K562 (cell line): ENCODE measurements around the gene FAM136A. TPM values are rescaled to one million over a fixed set of nuclear protein-coding genes. Genes with fewer than 3 reads are reported as not detected.

Experiments
- ATAC-seq: fragments of 200-7000 bp; cut with Tn5 transposase; 3 replicates; pipeline ENCODE4 v1.9.1; 2020; ENCODE audit warnings: moderate library complexity
- BruUV-seq: library from RNA; stranded (reverse); fragments of 400-500 nt; replicated peaks from 2 replicates; lab custom pipeline; 2021; lab: Mats Ljungman, UMichigan
- CTCF ChIA-PET: fragments of 300-600 bp; formaldehyde crosslinking; extraction: SDS; loops from one replicate; lab custom pipeline; 2021; ENCODE audit warnings: low intra/inter-chr PET ratio; lab: Yijun Ruan, JAX
- POLR2A ChIA-PET: fragments of 300-600, 350-650 bp; sonication (Branson Sonifier 250); formaldehyde crosslinking; extraction: SDS; loops from one replicate; lab custom pipeline; 2021; ENCODE audit warnings: antibody characterized with exemption, inconsistent platforms; lab: Yijun Ruan, JAX
- DNase-seq, 4 experiments: peaks; one replicate each; pipeline versions ENCODE4 v3.0.0 to v3.0.0-alpha.2; 2011 to 2018; ENCODE audit warnings: low spot score in 3 of 4, mixed read lengths in 3 of 4; ENCODE audit errors: extremely low read depth in 1 of 4
- FAIRE-seq: peaks from 2 replicates; lab custom pipeline; 2011; peaks lifted over from hg19 to GRCh38; lab: Jason Lieb, UNC
- H2AFZ ChIP-seq: 2 replicates; pipeline ENCODE4 v1.6.0; 2011; ENCODE audit warnings: low read depth, low read length, control low read depth, inconsistent platforms
- H3K27ac ChIP-seq: fragments of 200-600 bp; 3 replicates; pipeline ENCODE4 v1.8.0; 2011; ENCODE audit warnings: low read depth, mild to moderate bottlenecking, control low read depth, inconsistent platforms, low read length, moderate library complexity, mixed read lengths; ENCODE audit errors: extremely low read depth
- H3K27me3 ChIP-seq, 2 experiments: fragments of 300-600 bp in 1 of 2; 2 replicates in 1 of 2; 3 replicates in 1 of 2; pipeline versions ENCODE4 v1.6.0 to v1.8.0; 2011; ENCODE audit warnings: inconsistent platforms in 2 of 2, low read length in 2 of 2, mild to moderate bottlenecking in 1 of 2, mixed read lengths in 1 of 2, moderate library complexity in 1 of 2; ENCODE audit not compliant: control insufficient read depth in 2 of 2, insufficient read depth in 2 of 2
- H3K36me3 ChIP-seq: fragments of 300-600 bp; 3 replicates; pipeline ENCODE4 v1.8.0; 2011; ENCODE audit warnings: mild to moderate bottlenecking, low read length, inconsistent platforms; ENCODE audit not compliant: control insufficient read depth, insufficient read depth
- H3K4me1 ChIP-seq, 2 experiments: fragments of 200-600 bp in 1 of 2; replicated peaks in 1 of 2; 2 replicates in 1 of 2; 3 replicates in 1 of 2; pipeline versions ENCODE4 v1.5.1 to v1.8.0; 2011; ENCODE audit warnings: inconsistent platforms in 2 of 2, low read length in 2 of 2, mild to moderate bottlenecking in 1 of 2, mixed read lengths in 1 of 2, moderate library complexity in 1 of 2; ENCODE audit not compliant: control insufficient read depth in 2 of 2, insufficient read depth in 2 of 2
- H3K4me2 ChIP-seq: 2 replicates; pipeline ENCODE4 v1.6.1; 2011; ENCODE audit warnings: low read length, control low read depth, inconsistent platforms, mixed read lengths; ENCODE audit not compliant: insufficient read depth
- H3K4me3 ChIP-seq: fragments of 200-600 bp; sonication (generic), shearing (Covaris generic); 2 replicates; pipeline ENCODE4 v1.5.1; 2016; ENCODE audit warnings: control low read depth, inconsistent platforms
- H3K79me2 ChIP-seq: fragments of 200-600 bp; 3 replicates; pipeline ENCODE4 v1.8.0; 2011; ENCODE audit warnings: low read length, inconsistent platforms; ENCODE audit not compliant: control insufficient read depth, insufficient read depth
- H3K9ac ChIP-seq, 2 experiments: 2 replicates each; pipeline versions ENCODE4 v1.6.0 to v1.6.1; 2011; ENCODE audit warnings: low read depth in 2 of 2, low read length in 2 of 2, control low read depth in 1 of 2, inconsistent platforms in 1 of 2, mild to moderate bottlenecking in 1 of 2, mixed read lengths in 1 of 2; ENCODE audit not compliant: insufficient read depth in 1 of 2
- H3K9me1 ChIP-seq: one replicate; pipeline ENCODE4 v1.6.0; 2011; ENCODE audit warnings: inconsistent platforms, mild to moderate bottlenecking, low read length, moderate library complexity; ENCODE audit not compliant: control insufficient read depth, insufficient read depth
- H3K9me3 ChIP-seq: replicated peaks from 2 replicates; pipeline ENCODE4 v1.5.1; 2011; ENCODE audit warnings: low read depth, low read length, inconsistent platforms; ENCODE audit not compliant: control insufficient read depth, insufficient read depth
- H4K20me1 ChIP-seq: replicated peaks from 2 replicates; pipeline ENCODE4 v1.6.1; 2011; ENCODE audit warnings: low read length, inconsistent platforms, mixed read lengths; ENCODE audit not compliant: control insufficient read depth, insufficient read depth
- CEBPG ChIP-seq, 3 experiments: fragments of 200-800 bp in 1 of 3; sonication (Bioruptor generic) in 1 of 3; sonication (generic) in 1 of 3; formaldehyde crosslinking in 1 of 3; IDR thresholded peaks in 2 of 3; conservative IDR thresholded peaks in 1 of 3; 2 replicates each; pipeline versions ENCODE4 v1.6.1 to v1.8.0; 2016 to 2022; ENCODE audit warnings: missing compliant biosample characterization in 2 of 3, missing genetic modification characterization in 2 of 3, mild to moderate bottlenecking in 1 of 3, missing genetic modification reagents in 1 of 3
- ETS1 ChIP-seq: conservative IDR thresholded peaks from 2 replicates; pipeline ENCODE4 v1.6.1; 2011; ENCODE audit warnings: low read depth, mild to moderate bottlenecking, low read length; ENCODE audit not compliant: control insufficient read depth
- NFIX ChIP-seq: fragments of 250-450 bp; sonication (Bioruptor Pico); IDR thresholded peaks from 2 replicates; pipeline ENCODE4 v1.4.0; 2020; ENCODE audit warnings: low read depth, mild to moderate bottlenecking, moderate library complexity
- NR4A1 ChIP-seq, 2 experiments: fragments of 250-450 bp in 1 of 2; fragments of 450-650 bp in 1 of 2; sonication (Bioruptor Pico) in 1 of 2; IDR thresholded peaks; 2 replicates each; pipeline versions ENCODE4 v1.4.0 to v1.6.1; 2016 to 2020; ENCODE audit warnings: mild to moderate bottlenecking in 2 of 2, missing compliant biosample characterization in 1 of 2, missing genetic modification characterization in 1 of 2, moderate library complexity in 1 of 2
- POLR2AphosphoS2 ChIP-seq: IDR thresholded peaks from 2 replicates; pipeline ENCODE4 v1.6.1; 2012; ENCODE audit warnings: low read length, improper control_type of control experiment
- SMARCA4 ChIP-seq: fragments of 450-650 bp; IDR thresholded peaks from 2 replicates; pipeline ENCODE4 v1.6.1; 2016
- SRSF3 ChIP-seq: fragments of 200-400 bp; formaldehyde crosslinking; IDR thresholded peaks from 2 replicates; pipeline ENCODE4 v1.6.1; 2016; ENCODE audit warnings: mild to moderate bottlenecking, low read length, moderate library complexity; ENCODE audit not compliant: insufficient read depth
- TCFL5 ChIP-seq: fragments of 250-450 bp; sonication (Bioruptor Pico); conservative IDR thresholded peaks from 2 replicates; pipeline ENCODE4 v1.6.1; 2021; ENCODE audit warnings: mild to moderate bottlenecking, moderate library complexity, matching md5 sums
- ZSCAN32 ChIP-seq: fragments of 450-650 bp; formaldehyde crosslinking; IDR thresholded peaks from 2 replicates; pipeline ENCODE4 v1.4.0; 2020; ENCODE audit warnings: mild to moderate bottlenecking, moderate library complexity
- WGBS: fragments of 100-300 bp; shearing (Covaris generic); methylation state at CpG from one replicate; pipeline ENCODE4 v1.1.6; 2016; ENCODE audit warnings: low coverage, mixed read lengths; ENCODE audit not compliant: insufficient coverage; ENCODE audit errors: missing lambda C conversion rate; 5-methylcytosine and 5-hydroxymethylcytosine counted together
- in situ Hi-C: fragments of 300-500 bp; cut with MboI; formaldehyde crosslinking; loops from 4 replicates; pipeline ENCODE4 v1.15.0; 2018; ENCODE audit warnings: inconsistent platforms, mixed read lengths
- intact Hi-C: fragments of 100-400 bp; cut with micrococcal nuclease; formaldehyde crosslinking; loops from 2 replicates; pipeline ENCODE4 v1.14.2; 2022
- polyA plus RNA-seq, 8 experiments: library from polyadenylated mRNA; depleted of rRNA in 4 of 8; stranded (reverse) in 5 of 8; unstranded in 3 of 8; fragments of >200 nt; fragmentation: Nextera tagmentation in 2 of 8; fragmentation: Illumina TruSeq in 1 of 8; extraction: Ambion mirVana in 2 of 8; extraction: Trizol in 1 of 8; gene quantifications; 2 replicates each; pipeline versions ENCODE4 v1.2.1 to v1.2.3, GENCODE V29; 2011 to 2014; ENCODE audit warnings: inconsistent platforms in 1 of 8, missing spikeins in 1 of 8
- total RNA-seq, 7 experiments: library from RNA; depleted of rRNA in 6 of 7; stranded (reverse); fragments of >200 nt in 6 of 7; fragmentation: Illumina TruSeq in 2 of 7; extraction: Trizol in 2 of 7; gene quantifications; 2 replicates each; pipeline versions ENCODE4 v1.2.1 to v1.2.3, GENCODE V29; 2011 to 2021; ENCODE audit warnings: low replicate concordance in 1 of 7

The FAM136A gene
- total and polyA plus RNA-seq, 9 of the 15 experiments (the other 6 are each of a cell fraction or from before 2014, with no cell fraction given), result 89.0 to 151 (median 104) TPM

GRCh38 chr2:70331012-70331411 is 29.1 kb upstream of the FAM136A start:
- in situ Hi-C loops (no loop called here), intact Hi-C loops (no loop called here)
- FAIRE-seq (no peak), ATAC-seq (no peak), DNase-seq (no peak)
- H3K27me3 ChIP-seq, result peaks cover 27 to 47% of the 10 kb centered on the region in 2 experiments
- no peaks in the 10 kb centered on the region; a peak in 1 of 5 replicates for H3K4me1 ChIP-seq
- H3K36me3 ChIP-seq, result no peaks in the 10 kb centered on the region
- H3K27ac ChIP-seq, result no peak overlapping the region
- no peak overlapping the region for H2AFZ ChIP-seq
- no peaks in the 10 kb centered on the region for H3K79me2 ChIP-seq
- TF ChIP-seq ETS1 (no peak), SRSF3 (no peak), ZSCAN32 (CRISPR knock-in tag) (no peak), NR4A1 (CRISPR knock-in tag; IDR thresholded peaks at IDR 0.05) (no peak), NR4A1 (tag; IDR thresholded peaks at IDR 0.05) (no peak), POLR2AphosphoS2 (no peak), TCFL5 (CRISPR knock-in tag) (no peak), SMARCA4 (no peak), CEBPG (CRISPR knock-in tag; IDR thresholded peaks at IDR 0.05) (no peak), CEBPG (tag; conservative IDR thresholded peaks at IDR 0.05 in 1 of 2, IDR thresholded peaks at IDR 0.05 in 1 of 2) (no peak), NFIX (CRISPR knock-in tag) (no peak)
- no peaks in the 10 kb centered on the region for H3K9me3 ChIP-seq
- WGBS, result 0% methylated on average over 7 of the region's 7 CpGs
- H3K9ac ChIP-seq, result no peak overlapping the region
- peaks cover 2% of the 10 kb centered on the region for H3K9me1 ChIP-seq
- H3K4me3 ChIP-seq, result no peak overlapping the region
- no peak overlapping the region for H3K4me2 ChIP-seq
- POLR2A ChIA-PET, result no interaction called here
- H4K20me1 ChIP-seq, result no peaks in the 10 kb centered on the region; the same call in 1 of the 2 replicates
- BruUV-seq, result no TSS peak
- CTCF ChIA-PET, result no interaction called here
